ENCODE results near the gene GDF10.

GRCh38 chr10:47269294-47269693 lies 30.7 kb upstream of the GDF10 start:
- TF ChIP-seq CTCF (IDR thresholded peaks at IDR 0.05) (no peak), POLR2AphosphoS5 (IDR thresholded peaks at IDR 0.05) (no peak)
